Measurements from ENCODE around the gene ABHD12B. TPM values are rescaled to one million over a fixed set of nuclear protein-coding genes. Genes with fewer than 3 reads are reported as not detected.
"Not testable (repeated sequence)": the region's sequence is repeated elsewhere in the genome, so short reads cannot be mapped to it uniquely, and the experiment has no call there.

ABHD12B gene
- total RNA-seq, 2 donors from 2014 or later: not detected

DNA sequence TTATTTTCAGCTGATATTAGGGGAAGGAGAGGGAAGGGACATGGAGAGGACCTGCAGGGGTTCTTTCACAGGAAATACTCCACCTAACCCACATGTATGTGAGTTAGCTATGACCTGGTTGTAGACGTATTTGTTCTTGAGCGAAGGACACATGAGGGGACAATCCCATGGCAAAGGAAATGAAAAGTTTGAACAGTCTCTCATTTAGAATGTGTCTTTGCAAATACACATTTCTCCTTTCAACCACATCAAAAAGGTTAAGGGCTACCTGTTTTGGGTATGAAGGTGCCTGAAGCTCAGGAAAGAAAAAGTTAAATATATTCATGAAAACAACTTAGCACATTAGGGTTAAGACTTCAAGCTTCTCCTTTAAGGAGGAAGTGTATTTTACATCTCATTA is 65.0 kb downstream of the ABHD12B start:
- Mint-ChIP-seq H3K36me3 (ENCODE audit: insufficient read depth in 2 of 2) (peaks cover 0 to 3% of the 10 kb centered on the region in 2 donors), H3K27ac (no peak overlapping the region), H3K27me3 (ENCODE audit: low read depth) (peaks cover 14% of the 10 kb centered on the region), H3K9me3 (no peaks in the 10 kb centered on the region), H3K4me1 (ENCODE audit: low read depth) (no peaks in the 10 kb centered on the region), H3K4me3 (no peak overlapping the region)
- DNase-seq (no peak), ATAC-seq (replicated peaks in 1 of 2) (no peak)

DNA sequence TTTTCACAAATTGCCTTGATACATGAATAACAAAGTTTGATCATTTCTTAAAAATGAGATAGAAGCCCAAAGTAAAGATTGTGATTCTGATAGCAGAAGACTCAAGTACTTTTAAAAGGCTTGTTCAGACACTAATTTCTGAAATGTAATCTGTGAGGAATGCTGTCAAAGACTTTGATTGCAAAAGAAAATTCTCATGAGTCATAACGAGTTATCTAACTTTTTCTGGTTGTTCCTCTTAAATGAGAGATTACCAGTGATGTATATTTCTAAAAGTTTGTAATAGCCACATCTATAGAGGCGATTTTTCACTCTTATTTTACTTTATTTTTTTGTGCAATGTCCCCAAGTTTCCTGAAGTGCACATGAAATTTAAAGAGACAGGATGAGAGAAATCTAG is 65.5 kb downstream of the ABHD12B start:
- no peak overlapping the region for H3K27ac Mint-ChIP-seq
- H3K27me3 Mint-ChIP-seq (ENCODE audit: low read depth): peaks cover 16% of the 10 kb centered on the region
- ATAC-seq (replicated peaks in 1 of 2): no peak
- no peak overlapping the region for H3K4me3 Mint-ChIP-seq
- no peaks in the 10 kb centered on the region for H3K4me1 Mint-ChIP-seq (ENCODE audit: low read depth)
- DNase-seq: no peak
- peaks cover 0 to 3% of the 10 kb centered on the region in 2 donors for H3K36me3 Mint-ChIP-seq (ENCODE audit: insufficient read depth in 2 of 2)
- no peaks in the 10 kb centered on the region for H3K9me3 Mint-ChIP-seq

DNA sequence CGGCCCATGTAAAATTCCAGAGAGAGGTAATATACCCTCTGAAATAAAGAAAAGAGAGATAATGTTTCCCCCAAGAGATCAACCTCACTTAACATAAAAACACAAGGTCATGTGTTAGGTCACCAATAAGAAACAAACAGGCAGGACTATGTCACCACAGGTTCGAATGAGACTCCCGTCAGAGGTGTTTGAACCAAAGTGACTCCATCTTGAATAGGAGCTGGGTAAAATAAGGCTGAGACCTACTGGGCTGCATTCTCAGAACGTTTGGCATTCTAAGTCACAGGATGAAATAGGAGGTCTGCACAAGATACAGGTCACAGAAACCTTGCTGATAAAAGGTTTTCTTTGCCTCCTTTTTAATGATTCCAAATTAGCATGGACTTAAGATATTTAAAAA is 65.9 kb downstream of the ABHD12B start:
- no peaks in the 10 kb centered on the region for H3K4me1 Mint-ChIP-seq (ENCODE audit: low read depth)
- H3K27me3 Mint-ChIP-seq (ENCODE audit: low read depth): peaks cover 17% of the 10 kb centered on the region
- H3K9me3 Mint-ChIP-seq: no peaks in the 10 kb centered on the region
- H3K36me3 Mint-ChIP-seq (ENCODE audit: insufficient read depth in 2 of 2): peaks cover 0 to 3% of the 10 kb centered on the region in 2 donors
- H3K4me3 Mint-ChIP-seq: no peak overlapping the region
- no peak for ATAC-seq (replicated peaks in 1 of 2)
- DNase-seq: no peak
- H3K27ac Mint-ChIP-seq: no peak overlapping the region

DNA sequence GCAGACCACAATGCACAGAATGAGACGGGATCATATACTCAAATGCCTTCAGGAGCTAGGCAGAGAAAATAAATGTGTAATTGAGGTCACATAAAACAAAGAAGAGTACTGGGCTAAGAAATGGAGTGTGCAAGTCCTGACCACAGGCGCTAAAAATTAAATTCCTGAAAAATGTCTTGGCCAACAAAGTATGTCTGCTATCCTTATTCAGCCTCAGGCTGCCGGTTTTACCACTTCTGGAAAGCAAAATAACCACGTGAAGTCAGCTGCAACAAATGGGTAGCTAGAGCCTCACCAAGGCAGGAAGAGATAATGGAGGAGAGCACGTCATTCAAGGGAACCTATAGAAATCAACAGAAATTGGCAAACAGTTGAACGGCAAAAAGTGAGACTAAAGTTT is 69.3 kb downstream of the ABHD12B start:
- no peak overlapping the region for H3K4me3 Mint-ChIP-seq
- no peak for DNase-seq
- H3K36me3 Mint-ChIP-seq (ENCODE audit: insufficient read depth in 2 of 2): peaks cover 2 to 3% of the 10 kb centered on the region in 2 donors
- no peak overlapping the region for H3K27ac Mint-ChIP-seq
- peaks cover 6% of the 10 kb centered on the region for H3K4me1 Mint-ChIP-seq (ENCODE audit: low read depth)
- peaks cover 27% of the 10 kb centered on the region for H3K27me3 Mint-ChIP-seq (ENCODE audit: low read depth)
- no peaks in the 10 kb centered on the region for H3K9me3 Mint-ChIP-seq
- ATAC-seq (replicated peaks in 1 of 2): no peak

DNA sequence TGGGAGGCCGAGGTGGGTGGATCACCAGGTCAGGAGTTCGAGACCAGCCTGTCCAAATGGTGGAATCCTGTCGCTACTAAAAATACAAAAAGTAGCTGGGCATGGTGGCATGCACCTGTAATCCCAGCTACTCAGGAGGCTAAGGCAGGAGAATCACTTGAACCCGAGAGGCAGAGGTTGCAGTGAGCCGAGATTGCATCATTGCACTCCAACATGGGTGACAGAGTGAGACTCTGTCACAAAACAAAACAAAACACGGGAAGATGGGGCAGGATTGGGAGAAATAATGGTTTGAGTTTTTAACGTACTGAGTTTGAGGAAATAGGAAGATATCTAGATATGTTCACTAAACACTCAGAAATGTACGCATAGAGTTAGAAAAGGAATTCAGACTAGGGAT is 69.8 kb downstream of the ABHD12B start:
- not testable (repeated sequence) for H3K36me3 Mint-ChIP-seq (ENCODE audit: insufficient read depth in 2 of 2); DNase-seq; H3K9me3 Mint-ChIP-seq; H3K27ac Mint-ChIP-seq; H3K4me3 Mint-ChIP-seq; H3K4me1 Mint-ChIP-seq (ENCODE audit: low read depth); ATAC-seq (replicated peaks in 1 of 2)
- H3K27me3 Mint-ChIP-seq (ENCODE audit: low read depth): peaks cover 27% of the 10 kb centered on the region

DNA sequence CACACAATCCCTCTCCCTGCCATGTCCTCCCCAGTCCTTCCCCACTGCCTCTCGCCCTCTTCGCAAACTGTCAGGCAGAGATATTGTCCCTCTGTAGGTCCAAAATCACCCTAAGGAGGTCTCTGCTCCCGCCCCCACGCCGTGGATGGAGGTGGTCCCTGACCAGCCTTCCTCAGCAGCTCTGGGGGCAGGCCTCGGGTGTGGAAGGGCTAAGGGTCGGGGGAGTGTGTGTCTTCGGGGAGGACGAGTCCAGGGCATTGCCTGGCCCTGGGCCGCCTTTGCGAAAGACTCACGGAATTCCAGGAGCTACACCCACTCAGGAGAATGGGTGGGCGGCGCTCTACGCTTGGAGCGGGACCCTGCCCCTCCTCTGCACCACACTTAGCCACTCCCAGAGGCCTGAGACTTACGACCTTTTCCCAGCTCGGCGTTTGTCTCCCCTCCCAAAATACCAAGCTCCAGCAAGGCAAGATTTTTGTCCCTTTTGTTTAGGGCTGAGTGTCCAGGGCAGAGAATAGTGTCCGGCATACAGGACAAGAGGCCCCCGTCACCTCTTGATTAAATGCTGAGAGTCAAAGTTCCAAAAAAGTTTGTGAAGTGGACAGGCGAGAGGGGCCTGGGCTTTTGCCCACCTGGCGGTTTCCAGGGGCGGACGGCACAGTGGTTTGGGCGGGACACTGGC is 71.5 kb downstream of the ABHD12B start:
- no peak for DNase-seq

DNA sequence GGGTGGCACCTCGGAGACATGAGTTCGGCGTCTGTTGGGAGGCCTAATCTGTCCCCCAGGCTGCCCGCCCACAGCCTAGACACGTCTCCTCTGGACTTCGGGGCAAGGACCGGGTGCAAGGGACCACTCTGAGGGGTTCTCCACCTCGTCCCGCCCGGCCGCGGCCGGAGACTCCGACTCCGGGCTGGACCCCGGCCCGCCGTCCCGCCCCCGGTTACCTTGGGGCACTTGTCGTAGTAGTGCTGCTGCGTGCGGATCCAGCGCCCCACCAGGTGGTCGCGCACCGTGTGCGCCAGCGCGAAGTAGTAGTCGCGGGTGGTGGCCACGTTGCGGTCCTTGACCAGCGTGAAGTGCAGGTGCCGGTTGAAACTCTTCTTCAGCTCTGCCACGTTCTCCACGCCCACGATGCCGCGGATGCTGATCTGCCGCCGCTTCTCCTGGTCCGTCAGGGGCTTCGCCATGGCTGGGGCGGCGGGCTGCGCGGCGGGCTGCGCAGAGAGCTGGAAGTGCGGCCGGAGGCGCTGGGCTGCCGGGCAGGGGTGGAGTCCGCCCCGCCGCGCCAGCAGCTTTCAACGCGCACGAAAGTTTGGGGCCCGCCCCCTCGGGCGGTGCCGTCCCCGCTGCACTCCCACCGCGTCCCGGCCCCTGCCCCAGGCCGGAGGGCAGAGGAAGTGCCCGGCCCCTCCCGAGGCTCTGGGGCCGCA is 72.2 kb downstream of the ABHD12B start, which contains the start of gene PYGL:
TSS of gene PYGL (minus strand) at position 541 of the 704 bp plus-strand sequence. CDS start at position 461, 80 bp downstream.
- DNase-seq (peak; percentile 35 to 52), ATAC-seq (replicated peaks in 1 of 2) (peak; percentile 76 to 80)
- Mint-ChIP-seq H3K4me1 (ENCODE audit: low read depth) (peaks cover 6% of the 10 kb centered on the region), H3K9me3 (no peaks in the 10 kb centered on the region), H3K27ac (peak within 1 kb of the TSS; percentile 69), H3K27me3 (ENCODE audit: low read depth) (peaks cover 27% of the 10 kb centered on the region), H3K4me3 (peak within 1 kb of the TSS; percentile 84 to 94), H3K36me3 (ENCODE audit: insufficient read depth in 2 of 2) (peaks cover 2 to 3% of the 10 kb centered on the region in 2 donors)

More for the DNA sequence above, 71.5 kb downstream of the ABHD12B start:
- peaks cover 2 to 3% of the 10 kb centered on the region in 2 donors for H3K36me3 Mint-ChIP-seq (ENCODE audit: insufficient read depth in 2 of 2)
- H3K27ac Mint-ChIP-seq: no peak overlapping the region
- no peaks in the 10 kb centered on the region for H3K9me3 Mint-ChIP-seq
- H3K4me1 Mint-ChIP-seq (ENCODE audit: low read depth): peaks cover 6% of the 10 kb centered on the region
- H3K4me3 Mint-ChIP-seq: peak overlapping the region; percentile 74 to 84
- ATAC-seq (replicated peaks in 1 of 2): no peak
- H3K27me3 Mint-ChIP-seq (ENCODE audit: low read depth): peaks cover 27% of the 10 kb centered on the region

DNA sequence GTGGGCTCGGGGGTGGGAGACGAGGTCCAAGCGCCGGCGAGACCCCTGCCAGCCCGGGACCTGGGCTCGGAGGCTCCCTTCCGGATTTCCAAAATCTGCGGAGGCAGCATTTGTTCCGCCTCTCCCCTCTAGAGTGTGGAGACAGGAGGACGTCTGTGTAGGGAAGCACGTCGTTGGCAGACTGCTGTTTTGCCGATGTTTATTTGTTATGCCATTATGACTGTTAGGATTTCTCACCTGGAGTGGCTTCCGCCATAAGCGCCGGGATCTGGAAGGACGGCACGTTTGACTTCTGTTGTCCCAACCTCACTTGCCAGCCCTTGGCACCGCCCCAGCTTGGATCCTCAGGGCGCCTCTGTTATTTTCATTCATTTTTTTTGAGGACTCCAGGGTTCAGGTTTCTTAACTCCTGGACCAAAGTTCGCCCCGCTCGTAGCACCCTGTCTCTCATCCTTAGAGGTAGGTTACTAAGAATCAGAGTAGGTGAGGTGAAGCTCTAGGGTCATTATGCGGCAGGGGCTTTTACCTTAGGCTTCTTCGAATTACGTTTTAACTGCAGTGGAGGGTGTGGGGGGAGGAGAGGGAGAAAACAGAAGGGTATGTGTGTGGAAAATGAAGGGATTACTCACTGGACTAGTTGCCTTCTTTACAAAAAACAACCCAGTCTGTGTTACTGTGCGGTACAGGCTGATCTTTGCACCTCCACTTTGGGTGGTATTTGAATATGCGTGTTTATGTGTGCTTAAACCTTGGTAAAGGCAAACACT is 73.0 kb downstream of the ABHD12B start:
- peak overlapping the region; percentile 84 to 94 for H3K4me3 Mint-ChIP-seq
- peak overlapping the region; percentile 69 for H3K27ac Mint-ChIP-seq
- H3K36me3 Mint-ChIP-seq (ENCODE audit: insufficient read depth in 2 of 2): peaks cover 2 to 3% of the 10 kb centered on the region in 2 donors
- H3K9me3 Mint-ChIP-seq: no peaks in the 10 kb centered on the region
- H3K27me3 Mint-ChIP-seq (ENCODE audit: low read depth): peaks cover 27% of the 10 kb centered on the region
- H3K4me1 Mint-ChIP-seq (ENCODE audit: low read depth): peaks cover 6% of the 10 kb centered on the region
- DNase-seq (peak; percentile 3 to 24), ATAC-seq (replicated peaks in 1 of 2) (peak; percentile 65 to 67)

DNA sequence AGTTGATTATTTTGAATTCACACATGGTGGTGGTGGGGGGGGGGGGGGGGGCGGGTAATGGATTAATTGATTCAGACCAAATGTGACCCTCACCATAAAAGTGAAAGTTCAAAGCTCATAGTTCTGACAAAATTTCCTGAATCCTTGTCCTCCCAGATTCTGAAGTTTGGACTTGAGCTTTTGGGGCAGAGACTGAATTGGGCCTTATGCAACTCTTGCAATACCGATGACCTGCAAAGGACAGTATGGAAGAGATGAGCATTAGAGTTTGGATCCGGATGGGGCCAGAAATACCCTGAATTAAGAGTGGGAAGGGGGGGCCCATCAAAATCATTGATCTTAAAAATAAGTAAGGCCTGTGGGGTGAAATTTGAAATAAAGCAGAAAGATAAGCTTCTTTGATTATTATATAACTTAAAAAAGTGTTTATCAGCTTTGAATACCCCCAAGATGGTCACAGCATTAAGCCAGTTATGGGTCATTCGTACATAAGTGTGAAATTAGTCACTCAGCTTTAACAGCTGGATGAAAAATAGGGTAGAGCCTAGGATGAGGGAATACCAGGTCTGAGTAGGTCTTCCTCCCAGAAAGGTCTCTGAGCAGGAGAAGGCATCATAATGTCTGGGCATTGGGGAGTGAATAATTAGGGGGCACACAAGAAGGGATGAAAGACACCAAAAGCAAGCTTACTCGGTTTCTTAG is 74.5 kb downstream of the ABHD12B start:
- Mint-ChIP-seq H3K36me3 (ENCODE audit: insufficient read depth in 2 of 2) (peaks cover 2 to 3% of the 10 kb centered on the region in 2 donors), H3K27ac (no peak overlapping the region), H3K9me3 (no peaks in the 10 kb centered on the region), H3K4me3 (no peak overlapping the region), H3K4me1 (ENCODE audit: low read depth) (peaks cover 6% of the 10 kb centered on the region), H3K27me3 (ENCODE audit: low read depth) (peaks cover 17% of the 10 kb centered on the region)
- ATAC-seq (replicated peaks in 1 of 2) (no peak), DNase-seq (no peak)

DNA sequence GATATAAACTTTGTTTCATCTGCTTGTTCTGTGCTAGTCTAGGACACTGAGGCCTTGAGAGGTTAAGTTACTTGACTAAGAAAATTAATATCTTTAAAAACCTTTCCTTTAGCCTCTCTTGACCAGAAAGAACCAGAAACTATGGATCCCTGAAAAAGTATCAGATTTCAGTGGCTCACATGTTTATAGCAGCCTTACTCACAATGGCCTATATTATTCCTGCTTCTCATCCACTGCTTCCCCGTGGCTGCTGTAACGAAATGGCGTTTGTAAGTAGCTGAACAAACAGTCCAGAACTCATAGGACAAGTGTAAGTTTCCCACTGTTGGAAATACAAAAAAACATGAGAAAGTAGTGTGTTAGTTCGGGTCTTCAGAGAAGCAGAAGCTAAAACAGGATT is 75.6 kb downstream of the ABHD12B start:
- no peak for ATAC-seq (replicated peaks in 1 of 2)
- Mint-ChIP-seq H3K9me3 (no peaks in the 10 kb centered on the region), H3K4me1 (ENCODE audit: low read depth) (peaks cover 6% of the 10 kb centered on the region)

DNA sequence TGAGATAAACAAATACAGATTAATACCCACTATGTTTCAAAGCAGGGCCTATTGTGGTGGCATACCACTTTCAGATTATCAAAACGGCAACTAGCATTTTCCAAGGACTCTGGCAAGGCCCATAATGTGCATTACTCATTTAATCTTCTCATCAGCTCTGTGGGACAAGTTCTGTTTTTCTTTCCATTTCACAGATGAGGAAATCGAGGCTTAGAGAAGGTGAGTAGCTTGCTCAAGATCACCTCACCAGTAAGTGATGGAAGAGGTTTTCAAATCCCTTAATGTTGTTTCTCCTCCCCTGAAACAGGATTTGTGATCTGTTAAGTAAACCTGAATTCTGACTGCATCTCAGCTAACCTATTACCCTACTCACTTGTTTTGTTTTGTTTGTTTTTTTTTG is 76.4 kb downstream of the ABHD12B start:
- no peak for DNase-seq
- Mint-ChIP-seq H3K27me3 (ENCODE audit: low read depth) (peaks cover 6% of the 10 kb centered on the region), H3K9me3 (no peaks in the 10 kb centered on the region), H3K27ac (no peak overlapping the region), H3K4me1 (ENCODE audit: low read depth) (peaks cover 6% of the 10 kb centered on the region), H3K36me3 (ENCODE audit: insufficient read depth in 2 of 2) (peaks cover 0 to 2% of the 10 kb centered on the region in 2 donors), H3K4me3 (no peak overlapping the region)
- ATAC-seq (replicated peaks in 1 of 2): no peak

More for the DNA sequence above, 75.6 kb downstream of the ABHD12B start:
- Mint-ChIP-seq H3K27ac (no peak overlapping the region), H3K27me3 (ENCODE audit: low read depth) (peaks cover 10% of the 10 kb centered on the region), H3K4me3 (no peak overlapping the region), H3K36me3 (ENCODE audit: insufficient read depth in 2 of 2) (peaks cover 0 to 2% of the 10 kb centered on the region in 2 donors)
- DNase-seq: no peak

DNA sequence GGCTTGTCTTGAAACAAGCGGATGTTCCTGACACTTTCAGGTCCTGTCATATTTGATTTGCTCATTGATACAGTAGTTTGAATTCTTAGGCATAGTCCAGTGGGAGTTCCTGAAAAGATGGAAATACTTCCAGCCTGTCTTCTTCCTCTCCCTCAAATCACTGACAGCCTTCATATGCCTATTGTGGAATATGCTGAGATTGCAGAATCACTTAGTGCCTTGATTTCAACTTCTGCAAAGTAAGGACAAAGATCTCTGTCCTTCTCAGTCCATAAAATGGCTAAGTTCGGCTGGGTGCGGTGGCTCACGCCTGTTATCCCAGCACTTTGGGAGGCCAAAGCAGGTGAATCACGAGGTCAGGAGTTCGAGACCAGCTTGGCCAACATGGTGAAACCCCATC is 79.2 kb downstream of the ABHD12B start:
- H3K4me1 Mint-ChIP-seq (ENCODE audit: low read depth): peaks cover 17% of the 10 kb centered on the region
- no peaks in the 10 kb centered on the region for H3K27me3 Mint-ChIP-seq (ENCODE audit: low read depth)
- ATAC-seq (replicated peaks in 1 of 2) (no peak), DNase-seq (no peak)
- H3K36me3 Mint-ChIP-seq (ENCODE audit: insufficient read depth in 2 of 2): no peaks in the 10 kb centered on the region
- no peak overlapping the region for H3K4me3 Mint-ChIP-seq
- no peak overlapping the region for H3K27ac Mint-ChIP-seq
- no peaks in the 10 kb centered on the region for H3K9me3 Mint-ChIP-seq
